Ramos (cell line): ENCODE measurements around the gene ZNF184.
"Not testable (repeated sequence)": the region's sequence is repeated elsewhere in the genome, so short reads cannot be mapped to it uniquely, and the experiment has no call there.

Experiments used
- in situ Hi-C: fragments of 300-500 bp; cut with MboI; formaldehyde crosslinking; loops from one replicate; pipeline ENCODE4 v1.14.3; 2022; ENCODE audit warnings: low sequenced_read_pairs; ENCODE audit not compliant: unreplicated experiment

The ZNF184 gene

DNA sequence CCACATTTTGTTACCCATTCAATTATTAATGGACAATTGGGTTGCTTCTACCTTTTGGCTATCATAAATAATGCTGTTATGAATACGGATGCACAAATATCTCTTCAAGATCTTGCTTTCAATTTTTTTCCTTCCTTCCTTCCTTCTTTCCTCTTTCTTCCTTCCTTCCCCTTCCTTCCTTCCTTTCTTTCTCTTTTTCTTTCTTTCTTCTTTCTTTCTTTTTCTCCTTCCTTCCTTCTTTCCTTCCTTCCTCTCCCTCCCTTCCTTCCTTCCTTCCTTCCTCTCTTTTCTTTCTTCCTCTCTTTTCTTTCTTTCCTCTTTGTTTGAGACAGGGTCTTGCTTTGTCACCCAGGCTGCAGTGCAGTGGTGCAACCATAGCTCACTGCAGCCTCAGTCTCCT, 39.2 kb downstream of the ZNF184 start:
- in situ Hi-C loops: no loop called here

DNA sequence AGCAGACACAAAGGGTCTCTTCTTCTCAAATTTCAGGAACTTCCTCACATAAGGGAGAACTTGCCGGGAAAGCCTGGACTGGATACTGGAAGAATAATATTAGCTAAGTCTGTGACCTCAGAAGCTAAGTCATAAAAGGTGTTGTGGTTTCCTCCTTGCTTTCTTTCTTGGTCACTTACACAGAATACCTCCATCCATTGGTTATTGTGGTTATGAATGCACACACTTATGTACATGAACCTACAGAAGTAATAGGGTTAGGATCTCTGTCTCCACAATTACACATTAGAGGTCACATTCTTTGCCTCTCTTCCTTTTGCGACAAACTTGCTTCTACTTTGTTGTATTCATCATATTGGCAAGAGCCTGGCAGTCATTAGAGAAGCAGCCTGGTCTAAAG, 43.9 kb downstream of the ZNF184 start:
- in situ Hi-C loops: no loop called here

DNA sequence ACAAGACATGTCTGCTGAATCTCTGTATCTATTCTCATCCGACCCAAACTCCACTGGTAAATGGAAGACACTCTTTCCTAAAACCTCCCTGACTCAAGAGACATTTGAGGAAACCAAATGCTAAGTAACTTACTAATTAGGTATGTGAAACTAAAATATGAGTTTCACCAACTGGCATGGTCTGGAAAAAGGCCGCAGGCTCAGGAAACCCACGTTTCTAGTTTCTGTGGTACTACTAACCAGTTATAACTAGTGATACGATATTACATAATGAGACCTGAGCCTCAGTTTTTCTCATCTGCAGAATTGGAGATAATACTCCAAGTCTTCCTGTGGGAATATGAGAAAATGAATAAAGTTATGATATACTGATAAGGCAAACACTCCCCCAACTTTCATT, 44.4 kb downstream of the ZNF184 start:
- in situ Hi-C loops: no loop called here

DNA sequence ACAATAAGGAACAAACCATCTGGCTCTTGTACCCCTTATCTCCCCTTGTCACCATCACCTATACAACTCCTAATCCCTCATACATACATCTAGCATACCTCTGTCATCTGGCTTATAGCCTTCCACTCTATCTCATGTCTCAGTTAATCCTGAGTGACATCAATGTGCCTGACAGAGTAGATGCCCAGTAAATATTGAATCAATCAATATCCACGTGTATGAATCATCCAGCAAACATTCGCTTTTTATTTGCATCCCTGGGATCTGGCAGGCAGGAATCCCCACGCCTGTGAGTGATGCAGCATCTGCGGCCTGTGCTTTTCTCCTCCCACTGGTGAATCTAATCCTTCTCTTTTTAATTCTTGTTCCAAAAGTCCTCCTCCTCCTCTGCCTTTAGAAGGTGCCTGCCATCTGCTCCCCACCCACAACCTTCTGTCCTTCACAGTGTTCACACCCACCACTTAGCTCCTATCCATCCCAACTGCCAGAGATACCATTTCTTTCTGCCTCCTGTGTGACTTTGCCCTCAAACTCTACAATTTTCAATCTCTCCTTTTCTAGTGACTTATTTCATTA, 46.8 kb downstream of the ZNF184 start:
- in situ Hi-C loops: no loop called here

DNA sequence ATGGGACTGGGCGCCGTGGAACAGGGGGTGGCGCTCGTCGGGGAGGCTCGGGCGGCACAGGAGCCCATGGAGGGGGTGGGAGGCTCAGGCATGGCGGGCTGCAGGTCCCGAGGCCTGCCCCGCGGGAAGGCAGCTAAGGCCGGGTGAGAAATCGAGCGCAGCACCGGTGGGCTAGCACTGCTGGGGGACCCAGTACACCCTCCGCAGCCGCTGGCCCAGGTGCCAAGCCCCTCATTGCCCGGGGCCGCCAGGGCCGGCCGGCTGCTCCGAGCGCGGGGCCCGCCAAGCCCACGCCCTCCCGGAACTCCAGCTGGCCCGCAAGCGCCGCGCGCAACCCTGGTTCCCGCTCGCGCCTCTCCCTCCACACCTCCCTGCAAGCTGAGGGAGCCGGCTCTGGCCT, 48.1 kb downstream of the ZNF184 start:
- in situ Hi-C loops: not testable (repeated sequence)

DNA sequence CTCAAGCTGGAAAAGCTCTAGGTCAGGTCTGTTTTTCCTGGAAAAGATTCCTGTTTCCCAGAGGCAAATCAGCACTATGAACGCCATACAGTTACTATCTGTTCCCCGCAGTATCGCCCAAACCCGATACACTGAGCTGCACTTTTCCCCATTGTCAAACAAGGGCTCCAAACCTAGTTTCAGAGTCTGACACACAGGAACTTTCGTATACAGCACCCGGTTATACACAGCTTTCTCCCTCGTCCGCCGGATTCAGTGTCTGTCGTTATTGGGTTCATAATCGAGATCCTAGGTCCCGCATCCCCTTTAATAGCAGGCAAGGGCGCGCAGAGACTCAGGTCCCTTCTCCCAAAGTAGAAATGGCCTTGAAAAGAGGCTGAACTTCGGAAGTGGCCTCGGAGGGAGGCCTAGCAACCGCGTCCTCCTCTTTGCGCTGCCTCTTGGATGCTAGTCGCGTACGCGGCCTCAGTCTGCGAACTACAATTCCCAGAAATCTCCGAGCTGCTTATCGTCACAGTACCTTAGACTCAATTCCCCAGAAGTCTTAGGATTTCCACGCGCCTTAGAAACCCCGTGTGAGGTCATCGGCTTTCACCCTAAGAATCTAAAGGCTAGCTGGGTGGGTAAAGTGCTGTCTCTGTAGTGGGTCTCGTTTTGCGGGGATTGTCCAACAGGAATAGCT, 50.1 kb downstream of the ZNF184 start:
- in situ Hi-C loops: no loop called here

DNA sequence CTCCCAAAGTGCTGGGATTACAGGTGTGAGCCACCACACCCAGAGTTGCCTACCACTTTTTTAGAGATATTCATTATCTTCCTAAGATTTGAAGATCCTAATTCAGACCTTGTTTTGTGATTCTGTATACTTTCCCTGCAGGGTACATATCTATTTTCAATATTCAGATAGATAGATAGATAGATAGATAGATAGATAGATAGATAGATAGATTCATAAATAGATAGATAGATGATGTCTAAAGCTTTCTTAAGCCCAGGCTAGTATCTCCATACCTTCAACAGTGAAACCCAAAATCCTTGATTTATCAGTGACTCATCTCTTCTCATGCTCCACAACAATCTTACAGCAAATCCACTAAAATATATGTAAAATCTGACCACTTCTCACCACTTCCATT, 53.5 kb downstream of the ZNF184 start:
- in situ Hi-C loops: no loop called here

DNA sequence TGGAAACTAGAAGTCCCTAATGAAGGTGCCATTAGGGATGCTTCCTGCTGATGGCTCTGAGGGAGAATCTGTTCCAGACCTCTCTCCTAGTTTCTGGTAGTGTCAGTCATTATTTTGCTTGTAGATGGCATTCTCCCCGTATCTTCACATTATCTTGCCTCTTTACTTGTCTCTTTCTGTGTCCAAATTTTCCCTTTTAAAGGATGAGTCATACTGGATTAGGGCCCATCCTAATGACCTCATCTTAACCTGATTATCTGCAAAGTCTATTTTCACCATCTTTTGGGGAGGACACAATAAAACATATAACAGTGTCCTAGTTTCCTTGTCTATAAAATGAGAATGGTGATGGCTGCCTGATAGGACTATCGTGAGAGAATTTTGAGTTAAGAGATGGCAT, 57.0 kb downstream of the ZNF184 start:
- in situ Hi-C loops: no loop called here

DNA sequence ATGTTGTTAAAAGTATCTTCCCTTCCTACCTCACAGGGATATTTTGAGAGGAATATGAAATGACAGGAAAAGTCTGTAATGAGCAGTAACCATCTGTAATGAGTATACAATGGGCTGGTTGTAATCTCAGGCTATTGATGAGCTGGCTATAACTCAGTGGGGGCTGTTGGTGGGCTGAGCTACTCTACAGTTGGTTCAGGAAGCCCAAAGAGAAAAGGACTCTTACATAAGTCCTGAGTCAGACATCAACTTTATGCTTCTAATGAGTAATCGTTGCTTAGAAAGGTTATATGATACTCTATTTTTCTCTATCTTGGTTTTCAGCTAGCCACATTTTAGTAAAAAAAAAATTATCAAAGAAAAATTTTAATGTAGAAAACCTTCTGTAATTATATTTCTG, 57.9 kb downstream of the ZNF184 start:
- in situ Hi-C loops: no loop called here

DNA sequence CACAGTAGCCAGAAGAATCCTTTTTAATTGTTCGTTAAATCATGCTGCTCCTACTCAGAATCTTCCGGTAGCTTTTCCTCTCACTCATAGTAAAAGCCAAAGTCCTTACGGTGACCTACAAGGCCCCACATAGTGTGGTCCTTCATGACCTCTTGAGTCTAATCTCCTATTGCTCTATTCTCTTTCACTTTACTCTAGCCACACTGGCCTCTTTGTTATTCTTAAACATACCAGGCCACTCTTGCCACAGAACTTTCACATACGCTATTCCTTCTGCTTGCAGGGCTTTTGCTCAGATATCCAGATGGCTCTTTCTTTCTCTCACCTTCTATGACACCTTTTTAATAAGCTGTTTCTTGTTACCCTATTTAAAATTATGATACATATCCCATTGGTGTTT, 58.6 kb downstream of the ZNF184 start:
- in situ Hi-C loops: no loop called here

DNA sequence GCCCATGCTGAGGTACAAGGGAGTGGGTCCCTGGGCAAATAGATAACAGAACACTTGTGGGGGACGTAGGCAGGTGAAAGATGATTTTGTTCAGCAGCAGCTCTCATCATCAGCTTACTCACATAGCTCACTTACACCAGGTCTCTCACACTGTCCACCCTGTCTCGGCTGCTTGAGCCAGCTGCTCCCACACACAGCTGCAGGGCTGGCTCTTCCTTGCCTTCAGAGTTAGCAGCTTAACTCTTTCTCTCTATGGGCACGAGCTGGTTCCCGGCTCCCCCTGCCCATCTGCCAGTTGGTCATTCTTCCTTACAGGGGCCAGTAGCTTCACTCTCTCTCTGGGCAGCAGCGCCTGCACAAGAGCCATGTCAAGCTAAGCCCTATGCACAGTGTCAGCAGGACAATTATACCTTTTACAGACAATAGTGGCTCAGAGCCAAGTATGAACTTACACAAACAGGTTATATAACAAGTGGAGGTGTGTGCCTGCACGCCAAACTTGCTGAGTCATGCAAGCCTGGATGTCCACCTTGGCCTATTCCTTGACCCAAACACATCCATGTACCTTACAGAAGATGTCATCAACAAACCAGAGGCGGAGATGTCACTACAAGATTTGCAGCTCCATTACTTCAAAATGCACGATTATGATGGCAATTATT, 65.6 kb downstream of the ZNF184 start:
- in situ Hi-C loops: no loop called here

DNA sequence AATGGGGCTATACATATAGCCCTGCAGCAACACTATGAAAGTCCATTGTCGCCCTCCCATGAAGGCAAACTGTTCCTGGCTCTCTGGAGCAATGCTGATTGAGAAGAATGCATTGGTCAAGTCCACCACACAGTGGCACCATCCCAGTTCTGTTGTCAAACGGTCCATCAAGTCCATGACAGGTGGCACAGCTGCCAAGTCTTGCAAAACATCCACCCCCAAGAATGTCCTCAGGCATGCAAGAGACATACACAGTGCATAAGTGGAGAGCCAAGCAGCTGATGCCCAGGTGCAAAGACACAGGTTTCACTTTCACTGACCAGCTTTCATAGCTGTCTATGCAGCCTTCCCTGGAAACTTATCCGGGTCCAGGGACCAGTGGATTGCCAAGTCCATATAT, 66.8 kb downstream of the ZNF184 start:
- in situ Hi-C loops: no loop called here

DNA sequence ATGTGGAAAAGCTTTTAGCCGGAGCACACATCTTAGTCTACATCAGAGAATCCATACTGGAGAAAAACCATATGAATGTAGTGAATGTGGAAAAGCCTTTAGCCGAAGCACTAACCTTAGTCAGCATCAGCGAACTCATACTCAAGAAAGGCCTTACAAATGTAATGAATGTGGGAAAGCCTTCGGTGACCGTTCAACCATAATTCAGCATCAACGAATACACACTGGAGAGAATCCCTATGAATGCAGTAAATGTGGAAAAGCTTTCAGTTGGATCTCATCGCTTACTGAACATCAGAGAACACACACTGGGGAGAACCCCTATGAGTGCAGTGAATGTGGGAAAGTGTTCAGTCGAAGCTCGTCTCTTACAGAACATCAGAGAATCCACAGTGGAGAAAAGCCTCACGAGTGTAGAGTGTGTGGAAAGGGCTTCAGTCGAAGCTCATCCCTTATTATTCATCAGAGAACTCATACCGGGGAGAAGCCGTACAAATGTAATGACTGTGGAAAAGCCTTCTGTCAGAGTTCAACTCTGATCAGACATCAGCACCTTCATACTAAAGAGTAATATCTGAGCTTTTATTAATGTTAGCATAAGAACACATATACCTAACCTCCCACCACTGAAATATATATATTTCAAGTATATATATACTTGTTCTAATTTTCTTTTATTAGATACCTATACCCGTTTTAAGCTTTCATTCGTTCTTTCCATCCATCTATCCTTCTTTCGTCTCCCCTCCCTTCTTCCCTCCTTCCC, 71.8 kb downstream of the ZNF184 start:
- in situ Hi-C loops: no loop called here
